ENCODE data around the gene SF3B4. TPM values are rescaled to one million over a fixed set of nuclear protein-coding genes. Genes with fewer than 3 reads are reported as not detected.

Gene SF3B4, protein sequence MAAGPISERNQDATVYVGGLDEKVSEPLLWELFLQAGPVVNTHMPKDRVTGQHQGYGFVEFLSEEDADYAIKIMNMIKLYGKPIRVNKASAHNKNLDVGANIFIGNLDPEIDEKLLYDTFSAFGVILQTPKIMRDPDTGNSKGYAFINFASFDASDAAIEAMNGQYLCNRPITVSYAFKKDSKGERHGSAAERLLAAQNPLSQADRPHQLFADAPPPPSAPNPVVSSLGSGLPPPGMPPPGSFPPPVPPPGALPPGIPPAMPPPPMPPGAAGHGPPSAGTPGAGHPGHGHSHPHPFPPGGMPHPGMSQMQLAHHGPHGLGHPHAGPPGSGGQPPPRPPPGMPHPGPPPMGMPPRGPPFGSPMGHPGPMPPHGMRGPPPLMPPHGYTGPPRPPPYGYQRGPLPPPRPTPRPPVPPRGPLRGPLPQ
- polyA plus RNA-seq (2011; rRNA removed) = 37.8 and 37.9 TPM in 2 replicates
- polyA minus RNA-seq (2011; rRNA and poly(A)+ RNA removed) = 30.3 and 39.3 TPM in 2 replicates

DNA sequence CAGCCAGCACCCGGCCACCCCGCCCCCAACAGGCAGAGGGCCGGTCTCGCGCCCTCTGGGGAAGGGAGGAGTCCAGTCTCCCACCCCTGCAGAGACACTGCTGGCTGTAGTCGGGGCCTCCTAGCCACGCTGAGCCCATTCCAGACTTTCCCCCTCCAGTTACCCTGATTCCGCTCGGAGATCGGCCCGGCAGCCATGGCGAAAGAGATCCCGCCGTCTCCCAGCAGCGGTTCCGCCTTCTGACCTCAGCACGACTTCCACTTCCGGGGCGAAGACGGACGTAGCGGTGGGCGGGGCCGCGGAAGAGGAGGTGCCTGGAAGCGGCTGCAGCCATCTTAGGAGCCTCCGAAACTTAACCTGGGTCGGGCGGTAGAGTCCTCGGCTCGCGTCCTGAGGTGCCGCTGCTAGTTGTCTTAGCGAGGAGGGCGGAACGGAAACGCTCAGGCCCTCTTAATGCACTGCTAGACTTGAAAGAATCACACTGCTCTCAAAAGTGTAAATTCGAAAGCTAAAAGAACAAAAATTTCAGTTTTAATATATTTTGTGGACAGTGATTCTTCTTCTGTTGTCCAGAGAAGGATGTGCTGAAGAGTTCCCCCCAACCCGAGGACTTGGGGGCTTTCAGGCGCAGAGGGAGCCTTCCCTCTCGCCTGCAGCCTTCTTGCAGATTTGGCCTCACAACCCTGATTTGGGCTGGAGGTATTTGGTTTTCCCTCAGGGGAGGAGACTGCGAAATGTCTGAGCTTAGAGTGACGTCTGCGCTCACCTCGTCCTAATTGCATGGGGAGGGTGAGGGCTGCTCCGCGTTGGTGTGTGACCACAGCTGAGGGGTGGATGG, at the start of gene SF3B4:
Gene SF3B4, minus strand, starts transcription at position 241 of the 838 bp plus-strand sequence. Its CDS starts 44 bp downstream, at position 197.
- TF ChIP-seq, protein P1, sequence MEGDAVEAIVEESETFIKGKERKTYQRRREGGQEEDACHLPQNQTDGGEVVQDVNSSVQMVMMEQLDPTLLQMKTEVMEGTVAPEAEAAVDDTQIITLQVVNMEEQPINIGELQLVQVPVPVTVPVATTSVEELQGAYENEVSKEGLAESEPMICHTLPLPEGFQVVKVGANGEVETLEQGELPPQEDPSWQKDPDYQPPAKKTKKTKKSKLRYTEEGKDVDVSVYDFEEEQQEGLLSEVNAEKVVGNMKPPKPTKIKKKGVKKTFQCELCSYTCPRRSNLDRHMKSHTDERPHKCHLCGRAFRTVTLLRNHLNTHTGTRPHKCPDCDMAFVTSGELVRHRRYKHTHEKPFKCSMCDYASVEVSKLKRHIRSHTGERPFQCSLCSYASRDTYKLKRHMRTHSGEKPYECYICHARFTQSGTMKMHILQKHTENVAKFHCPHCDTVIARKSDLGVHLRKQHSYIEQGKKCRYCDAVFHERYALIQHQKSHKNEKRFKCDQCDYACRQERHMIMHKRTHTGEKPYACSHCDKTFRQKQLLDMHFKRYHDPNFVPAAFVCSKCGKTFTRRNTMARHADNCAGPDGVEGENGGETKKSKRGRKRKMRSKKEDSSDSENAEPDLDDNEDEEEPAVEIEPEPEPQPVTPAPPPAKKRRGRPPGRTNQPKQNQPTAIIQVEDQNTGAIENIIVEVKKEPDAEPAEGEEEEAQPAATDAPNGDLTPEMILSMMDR (IDR thresholded peaks at IDR 0.05; ENCODE audit: insufficient read depth, low read depth, low read length) = no peak
- CTCF ChIA-PET = interaction anchor here (1.2 kb wide), 1 partner anchor 39 kb away, joined by 5 read pairs; no protein-coding TSS in a partner anchor

DNA sequence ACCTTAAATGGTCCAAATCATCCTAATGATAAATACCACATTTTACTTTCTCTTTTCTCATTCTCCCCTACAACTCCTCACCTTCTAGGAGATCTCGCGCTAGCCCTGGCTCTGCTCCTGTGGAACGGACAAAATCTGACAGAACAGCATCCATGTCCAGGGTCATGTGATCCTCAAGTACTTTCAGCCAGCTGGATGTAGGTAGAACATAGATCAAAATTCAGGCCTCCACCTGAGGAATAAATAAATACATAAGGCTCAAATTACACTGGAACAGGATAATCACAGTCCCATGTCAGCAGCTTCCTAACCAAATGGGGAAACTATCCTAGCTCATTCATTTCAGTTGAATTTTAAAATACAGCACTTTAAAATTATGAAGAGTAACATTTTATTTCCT, 49.7 kb upstream of the SF3B4 start:
- TF ChIP-seq, protein P1 (IDR thresholded peaks at IDR 0.05; ENCODE audit: insufficient read depth, low read depth, low read length) = no peak
- Histone ChIP-seq H3K4me3 (ENCODE audit: low read depth, low read length) (no peak overlapping the region), H3K36me3 (ENCODE audit: control insufficient read depth, insufficient read depth, low read length) (peaks cover 9% of the 10 kb centered on the region), H3K27me3 (ENCODE audit: control insufficient read depth, insufficient read depth, low read length) (no peaks in the 10 kb centered on the region)
- no peak for DNase-seq (ENCODE audit: low read depth)
- ChIA-PET CTCF (interaction anchor here (1.0 kb wide), 1 partner anchor 20 kb away, joined by 3 read pairs; no protein-coding TSS in a partner anchor), POLR2A (no interaction called here)

More for the DNA sequence above, at the start of gene SF3B4:
- H3K27me3 ChIP-seq (ENCODE audit: control insufficient read depth, insufficient read depth, low read length) = no peaks in the 10 kb centered on the region
- peak within 1 kb of the TSS; percentile 92 for H3K4me3 ChIP-seq (ENCODE audit: low read depth, low read length)
- POLR2A ChIA-PET = interaction anchor here (0.9 kb wide), 2 partner anchors 9 to 40 kb away, joined by 3 to 5 read pairs; partner anchors contain the start of gene MTMR11
- peak; percentile 59 for DNase-seq (ENCODE audit: low read depth)
- peaks cover 29% of the 10 kb centered on the region for H3K36me3 ChIP-seq (ENCODE audit: control insufficient read depth, insufficient read depth, low read length)

DNA sequence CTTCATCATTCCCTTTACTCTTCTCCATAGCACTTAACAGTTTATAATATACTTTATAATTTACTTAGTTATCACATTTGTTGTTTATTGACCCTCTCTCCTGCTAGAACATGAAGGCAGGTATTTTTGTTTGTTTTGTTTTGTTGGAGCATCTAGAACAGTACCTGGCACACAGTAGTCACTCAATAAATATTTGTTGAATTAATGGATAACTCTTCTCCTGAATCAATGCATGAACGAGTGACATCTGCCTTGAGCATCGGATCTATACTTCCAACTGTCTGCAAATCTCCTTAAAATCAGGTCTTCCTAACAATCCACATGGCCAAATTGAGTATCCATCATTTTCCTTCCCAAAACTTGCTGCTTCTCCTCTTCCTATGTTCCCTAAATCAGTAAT, 44.9 kb upstream of the SF3B4 start:
- no peak overlapping the region for H3K4me3 ChIP-seq (ENCODE audit: low read depth, low read length)
- POLR2A ChIA-PET = no interaction called here
- peaks cover 12% of the 10 kb centered on the region for H3K36me3 ChIP-seq (ENCODE audit: control insufficient read depth, insufficient read depth, low read length)
- no peak for DNase-seq (ENCODE audit: low read depth)
- TF ChIP-seq, protein P1 (IDR thresholded peaks at IDR 0.05; ENCODE audit: insufficient read depth, low read depth, low read length) = no peak
- H3K27me3 ChIP-seq (ENCODE audit: control insufficient read depth, insufficient read depth, low read length) = no peaks in the 10 kb centered on the region
- CTCF ChIA-PET = interaction anchor here (1.9 kb wide), 1 partner anchor 10 kb away, joined by 4 read pairs; no protein-coding TSS in a partner anchor

DNA sequence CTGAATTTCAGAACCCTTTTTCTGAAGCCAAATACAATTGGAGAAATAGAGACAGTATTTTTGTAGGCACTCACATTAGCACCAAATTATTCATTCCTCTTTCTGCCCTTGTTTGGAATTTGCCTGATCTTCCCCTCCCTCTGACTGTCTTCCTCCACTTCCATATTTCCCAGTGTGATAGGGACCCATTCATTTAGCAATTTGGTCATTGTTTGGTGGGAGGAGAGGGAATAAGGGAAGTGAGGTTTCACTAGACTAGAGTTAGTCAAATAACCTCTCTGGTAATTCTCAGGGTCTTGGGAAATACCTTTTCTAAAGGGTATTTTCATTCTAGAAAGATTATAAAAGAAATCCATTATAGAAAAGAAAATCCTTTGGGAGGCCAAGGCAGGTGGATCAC, 40.0 kb upstream of the SF3B4 start:
- ChIA-PET CTCF (no interaction called here), POLR2A (no interaction called here)
- TF ChIP-seq, protein P1 (IDR thresholded peaks at IDR 0.05; ENCODE audit: insufficient read depth, low read depth, low read length) = no peak
- Histone ChIP-seq H3K36me3 (ENCODE audit: control insufficient read depth, insufficient read depth, low read length) (peaks cover 19% of the 10 kb centered on the region), H3K27me3 (ENCODE audit: control insufficient read depth, insufficient read depth, low read length) (no peaks in the 10 kb centered on the region), H3K4me3 (ENCODE audit: low read depth, low read length) (no peak overlapping the region)
- no peak for DNase-seq (ENCODE audit: low read depth)

Data from BJ (cell line).